Measurements from ENCODE around the gene NXPH3. TPM values are rescaled to one million over a fixed set of nuclear protein-coding genes. Genes with fewer than 3 reads are reported as not detected.

Gene NXPH3
- total and polyA plus RNA-seq, 2 of the 13 experiments (the other 11 are each of a cell fraction or from before 2014, with no cell fraction given) = 0.04 to 0.58 TPM

DNA sequence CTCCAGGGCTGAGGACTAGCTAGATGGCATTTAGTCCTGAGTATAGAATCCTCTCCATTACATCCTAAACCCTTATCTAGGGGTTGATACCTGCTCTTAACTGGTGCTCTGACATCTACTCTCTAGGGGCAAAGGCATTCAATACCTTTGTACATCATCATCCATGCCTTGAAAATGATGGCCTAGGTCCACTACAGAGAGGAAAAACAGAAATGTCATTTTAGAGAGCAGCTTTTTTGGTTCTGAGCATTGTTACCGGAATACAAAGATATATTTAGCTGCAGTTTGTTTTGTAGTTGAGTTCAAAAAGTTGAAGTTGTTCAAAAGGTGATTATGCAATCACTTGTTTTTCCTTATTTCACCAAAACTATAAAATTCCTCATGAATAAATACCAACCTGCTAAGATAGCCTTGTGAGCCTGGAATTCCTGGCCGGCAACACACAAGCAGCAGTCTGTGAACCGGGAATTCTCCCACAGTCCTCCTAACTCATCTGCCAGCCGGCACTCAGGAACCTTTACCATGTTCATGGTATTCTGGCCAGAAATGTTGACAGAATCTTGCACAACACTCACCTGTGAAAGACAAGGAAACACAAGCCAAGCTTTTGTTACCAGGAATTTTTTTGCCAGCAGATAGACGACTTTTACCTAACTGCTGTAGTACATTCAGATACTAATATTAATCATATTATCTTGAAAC lies 35.4 kb downstream of the NXPH3 start (continued):
- no peak for TF ChIP-seq SOX6 (IDR thresholded peaks at IDR 0.05)
- TF ChIP-seq SOX6 (CRISPR knock-in tag; IDR thresholded peaks at IDR 0.05) = peak; percentile 49; the same call in 1 of the 2 replicates
- TF ChIP-seq JUNB (CRISPR knock-in tag; IDR thresholded peaks at IDR 0.05; ENCODE audit: borderline replicate concordance) = no peak
- TF ChIP-seq, protein P1, sequence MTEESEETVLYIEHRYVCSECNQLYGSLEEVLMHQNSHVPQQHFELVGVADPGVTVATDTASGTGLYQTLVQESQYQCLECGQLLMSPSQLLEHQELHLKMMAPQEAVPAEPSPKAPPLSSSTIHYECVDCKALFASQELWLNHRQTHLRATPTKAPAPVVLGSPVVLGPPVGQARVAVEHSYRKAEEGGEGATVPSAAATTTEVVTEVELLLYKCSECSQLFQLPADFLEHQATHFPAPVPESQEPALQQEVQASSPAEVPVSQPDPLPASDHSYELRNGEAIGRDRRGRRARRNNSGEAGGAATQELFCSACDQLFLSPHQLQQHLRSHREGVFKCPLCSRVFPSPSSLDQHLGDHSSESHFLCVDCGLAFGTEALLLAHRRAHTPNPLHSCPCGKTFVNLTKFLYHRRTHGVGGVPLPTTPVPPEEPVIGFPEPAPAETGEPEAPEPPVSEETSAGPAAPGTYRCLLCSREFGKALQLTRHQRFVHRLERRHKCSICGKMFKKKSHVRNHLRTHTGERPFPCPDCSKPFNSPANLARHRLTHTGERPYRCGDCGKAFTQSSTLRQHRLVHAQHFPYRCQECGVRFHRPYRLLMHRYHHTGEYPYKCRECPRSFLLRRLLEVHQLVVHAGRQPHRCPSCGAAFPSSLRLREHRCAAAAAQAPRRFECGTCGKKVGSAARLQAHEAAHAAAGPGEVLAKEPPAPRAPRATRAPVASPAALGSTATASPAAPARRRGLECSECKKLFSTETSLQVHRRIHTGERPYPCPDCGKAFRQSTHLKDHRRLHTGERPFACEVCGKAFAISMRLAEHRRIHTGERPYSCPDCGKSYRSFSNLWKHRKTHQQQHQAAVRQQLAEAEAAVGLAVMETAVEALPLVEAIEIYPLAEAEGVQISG (CRISPR knock-in tag; IDR thresholded peaks at IDR 0.05) = no peak
- no peak for TF ChIP-seq PAWR (CRISPR knock-in tag; IDR thresholded peaks at IDR 0.05; ENCODE audit: borderline replicate concordance)
- TF ChIP-seq, protein P2, sequence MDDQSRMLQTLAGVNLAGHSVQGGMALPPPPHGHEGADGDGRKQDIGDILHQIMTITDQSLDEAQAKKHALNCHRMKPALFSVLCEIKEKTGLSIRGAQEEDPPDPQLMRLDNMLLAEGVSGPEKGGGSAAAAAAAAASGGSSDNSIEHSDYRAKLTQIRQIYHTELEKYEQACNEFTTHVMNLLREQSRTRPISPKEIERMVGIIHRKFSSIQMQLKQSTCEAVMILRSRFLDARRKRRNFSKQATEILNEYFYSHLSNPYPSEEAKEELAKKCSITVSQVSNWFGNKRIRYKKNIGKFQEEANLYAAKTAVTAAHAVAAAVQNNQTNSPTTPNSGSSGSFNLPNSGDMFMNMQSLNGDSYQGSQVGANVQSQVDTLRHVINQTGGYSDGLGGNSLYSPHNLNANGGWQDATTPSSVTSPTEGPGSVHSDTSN (CRISPR knock-in tag; IDR thresholded peaks at IDR 0.05; ENCODE audit: borderline replicate concordance) = no peak
- TF ChIP-seq ZNF331 (CRISPR knock-in tag; IDR thresholded peaks at IDR 0.05) = peak; percentile 53; the same call in 1 of the 2 replicates
- TF ChIP-seq MAZ (IDR thresholded peaks at IDR 0.05; ENCODE audit: borderline replicate concordance, low read depth, low read length) = no peak
- TF ChIP-seq MAZ (CRISPR knock-in tag; IDR thresholded peaks at IDR 0.05; ENCODE audit: low read depth) = no peak
- TF ChIP-seq, protein P3, sequence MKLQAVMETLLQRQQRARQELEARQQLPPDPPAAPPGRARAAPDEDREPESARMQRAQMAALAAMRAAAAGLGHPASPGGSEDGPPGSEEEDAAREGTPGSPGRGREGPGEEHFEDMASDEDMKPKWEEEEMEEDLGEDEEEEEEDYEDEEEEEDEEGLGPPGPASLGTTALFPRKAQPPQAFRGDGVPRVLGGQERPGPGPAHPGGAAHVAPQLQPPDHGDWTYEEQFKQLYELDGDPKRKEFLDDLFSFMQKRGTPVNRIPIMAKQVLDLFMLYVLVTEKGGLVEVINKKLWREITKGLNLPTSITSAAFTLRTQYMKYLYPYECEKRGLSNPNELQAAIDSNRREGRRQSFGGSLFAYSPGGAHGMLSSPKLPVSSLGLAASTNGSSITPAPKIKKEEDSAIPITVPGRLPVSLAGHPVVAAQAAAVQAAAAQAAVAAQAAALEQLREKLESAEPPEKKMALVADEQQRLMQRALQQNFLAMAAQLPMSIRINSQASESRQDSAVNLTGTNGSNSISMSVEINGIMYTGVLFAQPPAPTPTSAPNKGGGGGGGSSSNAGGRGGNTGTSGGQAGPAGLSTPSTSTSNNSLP (IDR thresholded peaks at IDR 0.05; ENCODE audit: low read depth, low read length) = no peak
- TF ChIP-seq NR2C2 (CRISPR knock-in tag; IDR thresholded peaks at IDR 0.05; ENCODE audit: borderline replicate concordance) = no peak
- TF ChIP-seq SAP130 (CRISPR knock-in tag; IDR thresholded peaks at IDR 0.05; ENCODE audit: low read depth) = peak; percentile 43; the same call in 1 of the 2 replicates
- no peak for TF ChIP-seq FOSL1 (CRISPR knock-in tag; IDR thresholded peaks at IDR 0.05; ENCODE audit: borderline replicate concordance)
- TF ChIP-seq, protein P4, sequence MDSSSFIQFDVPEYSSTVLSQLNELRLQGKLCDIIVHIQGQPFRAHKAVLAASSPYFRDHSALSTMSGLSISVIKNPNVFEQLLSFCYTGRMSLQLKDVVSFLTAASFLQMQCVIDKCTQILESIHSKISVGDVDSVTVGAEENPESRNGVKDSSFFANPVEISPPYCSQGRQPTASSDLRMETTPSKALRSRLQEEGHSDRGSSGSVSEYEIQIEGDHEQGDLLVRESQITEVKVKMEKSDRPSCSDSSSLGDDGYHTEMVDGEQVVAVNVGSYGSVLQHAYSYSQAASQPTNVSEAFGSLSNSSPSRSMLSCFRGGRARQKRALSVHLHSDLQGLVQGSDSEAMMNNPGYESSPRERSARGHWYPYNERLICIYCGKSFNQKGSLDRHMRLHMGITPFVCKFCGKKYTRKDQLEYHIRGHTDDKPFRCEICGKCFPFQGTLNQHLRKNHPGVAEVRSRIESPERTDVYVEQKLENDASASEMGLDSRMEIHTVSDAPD (CRISPR knock-in tag; IDR thresholded peaks at IDR 0.05) = peak; percentile 94; the same call in 1 of the 2 replicates
- TF ChIP-seq, protein P5, sequence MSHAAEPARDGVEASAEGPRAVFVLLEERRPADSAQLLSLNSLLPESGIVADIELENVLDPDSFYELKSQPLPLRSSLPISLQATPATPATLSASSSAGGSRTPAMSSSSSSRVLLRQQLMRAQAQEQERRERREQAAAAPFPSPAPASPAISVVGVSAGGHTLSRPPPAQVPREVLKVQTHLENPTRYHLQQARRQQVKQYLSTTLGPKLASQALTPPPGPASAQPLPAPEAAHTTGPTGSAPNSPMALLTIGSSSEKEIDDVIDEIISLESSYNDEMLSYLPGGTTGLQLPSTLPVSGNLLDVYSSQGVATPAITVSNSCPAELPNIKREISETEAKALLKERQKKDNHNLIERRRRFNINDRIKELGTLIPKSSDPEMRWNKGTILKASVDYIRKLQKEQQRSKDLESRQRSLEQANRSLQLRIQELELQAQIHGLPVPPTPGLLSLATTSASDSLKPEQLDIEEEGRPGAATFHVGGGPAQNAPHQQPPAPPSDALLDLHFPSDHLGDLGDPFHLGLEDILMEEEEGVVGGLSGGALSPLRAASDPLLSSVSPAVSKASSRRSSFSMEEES (CRISPR knock-in tag; IDR thresholded peaks at IDR 0.05) = no peak
- TF ChIP-seq ZNF598 (CRISPR knock-in tag; IDR thresholded peaks at IDR 0.05; ENCODE audit: borderline replicate concordance) = no peak
- no peak for TF ChIP-seq FOXP1 (IDR thresholded peaks at IDR 0.05)
- 0 out of 2 replicates have a peak, but pooled peaks have one; percentile 27 for TF ChIP-seq FOXP1 (CRISPR knock-in tag; IDR thresholded peaks at IDR 0.05)
- TF ChIP-seq ADNP (CRISPR knock-in tag; IDR thresholded peaks at IDR 0.05) = no peak
- TF ChIP-seq MTA1 (CRISPR knock-in tag; IDR thresholded peaks at IDR 0.05; ENCODE audit: borderline replicate concordance) = no peak
- TF ChIP-seq ZNF644 (CRISPR knock-in tag; IDR thresholded peaks at IDR 0.05; ENCODE audit: low read depth) = peak; percentile 51; the same call in 1 of the 2 replicates
- no peak for TF ChIP-seq KDM2A (CRISPR knock-in tag; IDR thresholded peaks at IDR 0.05; ENCODE audit: borderline replicate concordance, low read depth)
- TF ChIP-seq ELF1 (CRISPR knock-in tag; IDR thresholded peaks at IDR 0.05) = no peak

All from HepG2 (cell line).